Neural progenitor cell (in vitro differentiated cells): ENCODE measurements around the gene IBTK.

Source experiments
- EZH2 ChIP-seq: fragments of 200-600 bp; sonication (generic); IDR thresholded peaks from 2 replicates; pipeline ENCODE4 v1.6.1; 2017; ENCODE audit warnings: antibody characterized with exemption, mild to moderate bottlenecking, moderate library complexity
- EZH2phosphoT487 ChIP-seq: fragments of 200-600 bp; sonication (generic); IDR thresholded peaks from 2 replicates; pipeline ENCODE4 v1.6.1; 2017; ENCODE audit warnings: antibody characterized with exemption
- TF ChIP-seq, protein P1 (sequence below): fragments of 200-600 bp; sonication (generic); IDR thresholded peaks from 2 replicates; pipeline ENCODE4 v1.5.1; 2017; ENCODE audit warnings: antibody characterized with exemption, mild to moderate bottlenecking

DNA sequence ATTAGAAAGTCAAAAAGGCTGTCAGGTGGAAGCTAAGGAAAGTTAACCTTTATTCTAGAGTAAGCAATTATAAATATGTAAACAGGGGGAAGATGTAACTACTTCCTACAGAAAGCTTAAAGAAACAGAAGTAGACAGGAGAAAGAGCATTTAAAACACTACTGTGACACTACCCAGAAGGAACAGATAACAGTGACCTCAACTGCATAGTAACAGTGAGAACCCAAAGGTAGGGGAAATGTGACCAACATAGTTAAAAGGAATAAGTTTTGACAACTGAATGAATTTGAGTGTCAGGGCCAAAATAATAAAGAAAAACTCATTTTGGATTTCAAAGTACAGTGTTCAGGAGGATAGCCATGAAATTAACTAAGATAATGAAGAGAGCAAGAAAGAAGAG is 43.5 kb downstream of the IBTK start:
- TF ChIP-seq, protein P1, sequence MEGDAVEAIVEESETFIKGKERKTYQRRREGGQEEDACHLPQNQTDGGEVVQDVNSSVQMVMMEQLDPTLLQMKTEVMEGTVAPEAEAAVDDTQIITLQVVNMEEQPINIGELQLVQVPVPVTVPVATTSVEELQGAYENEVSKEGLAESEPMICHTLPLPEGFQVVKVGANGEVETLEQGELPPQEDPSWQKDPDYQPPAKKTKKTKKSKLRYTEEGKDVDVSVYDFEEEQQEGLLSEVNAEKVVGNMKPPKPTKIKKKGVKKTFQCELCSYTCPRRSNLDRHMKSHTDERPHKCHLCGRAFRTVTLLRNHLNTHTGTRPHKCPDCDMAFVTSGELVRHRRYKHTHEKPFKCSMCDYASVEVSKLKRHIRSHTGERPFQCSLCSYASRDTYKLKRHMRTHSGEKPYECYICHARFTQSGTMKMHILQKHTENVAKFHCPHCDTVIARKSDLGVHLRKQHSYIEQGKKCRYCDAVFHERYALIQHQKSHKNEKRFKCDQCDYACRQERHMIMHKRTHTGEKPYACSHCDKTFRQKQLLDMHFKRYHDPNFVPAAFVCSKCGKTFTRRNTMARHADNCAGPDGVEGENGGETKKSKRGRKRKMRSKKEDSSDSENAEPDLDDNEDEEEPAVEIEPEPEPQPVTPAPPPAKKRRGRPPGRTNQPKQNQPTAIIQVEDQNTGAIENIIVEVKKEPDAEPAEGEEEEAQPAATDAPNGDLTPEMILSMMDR, result no peak
- TF ChIP-seq EZH2 (no peak), EZH2phosphoT487 (no peak)
